ENCODE data around the gene FAM3D. TPM values are rescaled to one million over a fixed set of nuclear protein-coding genes. Genes with fewer than 3 reads are reported as not detected.

FAM3D gene
- polyA plus RNA-seq, 2 of the 4 experiments (the other 2 are of a cell fraction) = not detected

DNA sequence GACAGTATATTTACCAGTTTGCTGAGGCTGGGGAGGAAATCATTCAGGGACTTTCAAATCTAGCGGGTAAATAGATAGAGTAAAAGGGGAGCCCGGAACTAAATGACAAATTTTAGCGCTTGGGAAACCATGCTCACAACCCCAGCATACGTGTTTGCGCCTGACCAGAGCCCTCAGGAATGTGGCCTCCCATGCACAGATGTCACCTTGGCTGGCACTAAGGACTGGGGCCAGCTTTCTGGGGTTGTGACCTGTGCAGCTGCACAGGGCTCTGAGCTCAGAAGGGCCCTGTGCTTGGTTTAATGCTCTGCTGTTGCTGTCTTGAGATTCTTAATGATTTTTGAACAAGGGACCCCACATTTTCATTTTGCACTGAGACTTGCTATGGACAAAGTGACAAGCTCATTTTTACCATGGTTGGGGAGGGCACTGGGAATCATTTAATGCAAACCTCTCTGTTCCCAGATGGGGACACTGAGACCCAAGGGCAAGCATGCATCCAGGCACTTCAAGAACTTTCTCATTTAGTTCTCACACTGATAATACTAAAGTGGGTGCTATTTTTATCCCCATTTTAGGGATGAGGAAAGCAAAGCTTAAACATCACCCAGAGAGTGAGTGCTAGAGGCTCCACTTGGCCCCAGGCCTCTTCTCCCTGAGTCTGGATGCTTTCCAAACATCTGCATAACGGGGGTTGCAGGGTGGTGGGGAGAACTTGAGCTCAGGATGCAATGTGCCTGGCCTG, 45.3 kb downstream of the FAM3D start:
- no peak for DNase-seq (ENCODE audit: low read depth in 1 of 2, low spot score in 1 of 2)
- Histone ChIP-seq H3K9me3 (no peaks in the 10 kb centered on the region), H3K4me2 (no peak overlapping the region), H3K27ac (no peak overlapping the region), H3K4me3 (no peak overlapping the region), H3K4me1 (no peaks in the 10 kb centered on the region)
- POLR2A ChIA-PET = no interaction called here
- TF ChIP-seq RAD21 (conservative IDR thresholded peaks at IDR 0.05 in 1 of 2, IDR thresholded peaks at IDR 0.05 in 1 of 2) (no peak), BHLHE40 (IDR thresholded peaks at IDR 0.05; ENCODE audit: low read depth, low read length) (no peak), RARB (CRISPR knock-in tag; IDR thresholded peaks at IDR 0.05) (no peak), FOXS1 (CRISPR knock-in tag; IDR thresholded peaks at IDR 0.05) (no peak), EHF (CRISPR knock-in tag; IDR thresholded peaks at IDR 0.05) (no peak), TFCP2L1 (CRISPR knock-in tag; IDR thresholded peaks at IDR 0.05) (no peak), NFE2L2 (conservative IDR thresholded peaks at IDR 0.05; ENCODE audit: low read length) (no peak), HEYL (CRISPR knock-in tag; IDR thresholded peaks at IDR 0.05) (no peak), SREBF2 (IDR thresholded peaks at IDR 0.05) (no peak), FOSL2 (IDR thresholded peaks at IDR 0.05) (no peak), FOSL2 (CRISPR knock-in tag; IDR thresholded peaks at IDR 0.05) (no peak), CBX8 (IDR thresholded peaks at IDR 0.05) (no peak), ZSCAN20 (CRISPR knock-in tag; IDR thresholded peaks at IDR 0.05) (no peak), ESRRA (IDR thresholded peaks at IDR 0.05; ENCODE audit: borderline replicate concordance, low read length) (no peak), HOXB5 (CRISPR knock-in tag; IDR thresholded peaks at IDR 0.05) (no peak), RCOR1 (IDR thresholded peaks at IDR 0.05; ENCODE audit: low read depth, low read length) (no peak)
- TF ChIP-seq, protein P1, sequence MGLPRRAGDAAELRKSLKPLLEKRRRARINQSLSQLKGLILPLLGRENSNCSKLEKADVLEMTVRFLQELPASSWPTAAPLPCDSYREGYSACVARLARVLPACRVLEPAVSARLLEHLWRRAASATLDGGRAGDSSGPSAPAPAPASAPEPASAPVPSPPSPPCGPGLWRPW (IDR thresholded peaks at IDR 0.05) = no peak
- TF ChIP-seq, protein P2, sequence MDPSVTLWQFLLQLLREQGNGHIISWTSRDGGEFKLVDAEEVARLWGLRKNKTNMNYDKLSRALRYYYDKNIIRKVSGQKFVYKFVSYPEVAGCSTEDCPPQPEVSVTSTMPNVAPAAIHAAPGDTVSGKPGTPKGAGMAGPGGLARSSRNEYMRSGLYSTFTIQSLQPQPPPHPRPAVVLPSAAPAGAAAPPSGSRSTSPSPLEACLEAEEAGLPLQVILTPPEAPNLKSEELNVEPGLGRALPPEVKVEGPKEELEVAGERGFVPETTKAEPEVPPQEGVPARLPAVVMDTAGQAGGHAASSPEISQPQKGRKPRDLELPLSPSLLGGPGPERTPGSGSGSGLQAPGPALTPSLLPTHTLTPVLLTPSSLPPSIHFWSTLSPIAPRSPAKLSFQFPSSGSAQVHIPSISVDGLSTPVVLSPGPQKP (IDR thresholded peaks at IDR 0.05; ENCODE audit: low read depth, low read length) = no peak
- no peak for FAIRE-seq
- 76% methylated on average over 6 of the region's 6 CpGs for WGBS (ENCODE audit: missing lambda C conversion rate)
- no peak for ATAC-seq
- CTCF ChIA-PET = interaction anchor here (0.8 to 4.3 kb wide), 4 partner anchors 9 to 61 kb away, joined by 3 to 20 read pairs (median 6); no protein-coding TSS in a partner anchor

DNA sequence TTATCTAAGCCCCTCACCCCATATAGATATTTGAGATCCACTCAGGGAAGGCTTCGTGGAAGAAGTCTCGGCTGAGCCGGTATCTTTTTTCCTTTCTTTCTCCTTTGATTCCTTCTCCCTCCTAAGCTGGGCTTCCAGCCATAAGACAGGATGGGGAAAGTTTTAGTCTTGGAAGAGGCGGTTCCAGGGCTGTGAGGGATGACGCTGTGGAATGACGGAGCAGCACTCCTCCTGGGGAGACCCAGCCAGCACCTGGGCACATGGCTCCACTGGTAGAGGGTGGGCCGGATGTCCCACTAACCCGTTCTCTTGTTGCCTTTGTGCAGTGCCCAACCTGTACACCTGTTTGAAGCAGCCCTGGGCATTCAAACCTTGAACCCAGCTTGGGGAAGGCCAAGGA, 46.2 kb downstream of the FAM3D start:
- CTCF ChIA-PET = interaction anchor here (1.6 to 4.3 kb wide), 3 partner anchors 10 to 52 kb away, joined by 5 to 20 read pairs (median 6); no protein-coding TSS in a partner anchor
- ATAC-seq = no peak

More for the DNA sequence above, 46.2 kb downstream of the FAM3D start:
- Histone ChIP-seq H3K4me2 (no peak overlapping the region), H3K4me1 (no peaks in the 10 kb centered on the region), H3K4me3 (no peak overlapping the region), H3K9me3 (no peaks in the 10 kb centered on the region), H3K27ac (no peak overlapping the region)
- POLR2A ChIA-PET = no interaction called here
- 86% methylated on average over 7 of the region's 8 CpGs for WGBS (ENCODE audit: missing lambda C conversion rate)
- FAIRE-seq (no peak), DNase-seq (ENCODE audit: low read depth in 1 of 2, low spot score in 1 of 2) (no peak)
- TF ChIP-seq TFCP2L1 (CRISPR knock-in tag; IDR thresholded peaks at IDR 0.05) (no peak), NR3C1 (IDR thresholded peaks at IDR 0.05) (no peak), RNF2 (IDR thresholded peaks at IDR 0.05; ENCODE audit: borderline replicate concordance, low read depth) (no peak), KDM1A (IDR thresholded peaks at IDR 0.05; ENCODE audit: low read depth) (no peak), ZSCAN20 (CRISPR knock-in tag; IDR thresholded peaks at IDR 0.05) (no peak)
- TF ChIP-seq, protein P3, sequence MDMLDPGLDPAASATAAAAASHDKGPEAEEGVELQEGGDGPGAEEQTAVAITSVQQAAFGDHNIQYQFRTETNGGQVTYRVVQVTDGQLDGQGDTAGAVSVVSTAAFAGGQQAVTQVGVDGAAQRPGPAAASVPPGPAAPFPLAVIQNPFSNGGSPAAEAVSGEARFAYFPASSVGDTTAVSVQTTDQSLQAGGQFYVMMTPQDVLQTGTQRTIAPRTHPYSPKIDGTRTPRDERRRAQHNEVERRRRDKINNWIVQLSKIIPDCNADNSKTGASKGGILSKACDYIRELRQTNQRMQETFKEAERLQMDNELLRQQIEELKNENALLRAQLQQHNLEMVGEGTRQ (IDR thresholded peaks at IDR 0.05) = no peak
- TF ChIP-seq, protein P4, sequence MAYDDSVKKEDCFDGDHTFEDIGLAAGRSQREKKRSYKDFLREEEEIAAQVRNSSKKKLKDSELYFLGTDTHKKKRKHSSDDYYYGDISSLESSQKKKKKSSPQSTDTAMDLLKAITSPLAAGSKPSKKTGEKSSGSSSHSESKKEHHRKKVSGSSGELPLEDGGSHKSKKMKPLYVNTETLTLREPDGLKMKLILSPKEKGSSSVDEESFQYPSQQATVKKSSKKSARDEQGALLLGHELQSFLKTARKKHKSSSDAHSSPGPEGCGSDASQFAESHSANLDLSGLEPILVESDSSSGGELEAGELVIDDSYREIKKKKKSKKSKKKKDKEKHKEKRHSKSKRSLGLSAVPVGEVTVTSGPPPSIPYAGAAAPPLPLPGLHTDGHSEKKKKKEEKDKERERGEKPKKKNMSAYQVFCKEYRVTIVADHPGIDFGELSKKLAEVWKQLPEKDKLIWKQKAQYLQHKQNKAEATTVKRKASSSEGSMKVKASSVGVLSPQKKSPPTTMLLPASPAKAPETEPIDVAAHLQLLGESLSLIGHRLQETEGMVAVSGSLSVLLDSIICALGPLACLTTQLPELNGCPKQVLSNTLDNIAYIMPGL (CRISPR knock-in tag; IDR thresholded peaks at IDR 0.05; ENCODE audit: borderline replicate concordance) = no peak
- TF ChIP-seq, protein P5, sequence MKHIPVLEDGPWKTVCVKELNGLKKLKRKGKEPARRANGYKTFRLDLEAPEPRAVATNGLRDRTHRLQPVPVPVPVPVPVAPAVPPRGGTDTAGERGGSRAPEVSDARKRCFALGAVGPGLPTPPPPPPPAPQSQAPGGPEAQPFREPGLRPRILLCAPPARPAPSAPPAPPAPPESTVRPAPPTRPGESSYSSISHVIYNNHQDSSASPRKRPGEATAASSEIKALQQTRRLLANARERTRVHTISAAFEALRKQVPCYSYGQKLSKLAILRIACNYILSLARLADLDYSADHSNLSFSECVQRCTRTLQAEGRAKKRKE (CRISPR knock-in tag; IDR thresholded peaks at IDR 0.05; ENCODE audit: low read depth) = no peak

Data from A549 (cell line).